ENCODE results near the gene SSBP1.

The SSBP1 gene

DNA sequence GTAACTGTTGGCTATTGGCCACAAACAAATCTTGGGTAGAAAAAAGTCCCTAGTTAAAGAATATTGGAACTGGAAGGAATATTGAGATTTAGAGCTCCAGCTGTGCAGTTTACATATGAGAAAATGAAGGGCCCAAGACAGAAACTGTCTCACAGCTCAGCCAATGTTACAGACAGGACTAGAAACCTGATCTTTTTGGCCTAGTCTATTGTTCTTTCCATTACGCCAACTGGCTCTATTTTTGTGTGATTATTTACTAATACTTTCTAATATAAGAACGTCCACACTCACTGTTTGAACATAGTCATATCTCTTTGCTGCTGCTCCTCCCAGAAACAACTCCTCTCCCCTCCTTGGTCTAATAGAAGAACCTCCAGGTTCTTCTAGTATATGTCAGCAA lies 28.8 kb upstream of the SSBP1 start:
- in situ Hi-C loops (cut with MboI; ENCODE audit: low sequenced_read_pairs), result no loop called here

DNA sequence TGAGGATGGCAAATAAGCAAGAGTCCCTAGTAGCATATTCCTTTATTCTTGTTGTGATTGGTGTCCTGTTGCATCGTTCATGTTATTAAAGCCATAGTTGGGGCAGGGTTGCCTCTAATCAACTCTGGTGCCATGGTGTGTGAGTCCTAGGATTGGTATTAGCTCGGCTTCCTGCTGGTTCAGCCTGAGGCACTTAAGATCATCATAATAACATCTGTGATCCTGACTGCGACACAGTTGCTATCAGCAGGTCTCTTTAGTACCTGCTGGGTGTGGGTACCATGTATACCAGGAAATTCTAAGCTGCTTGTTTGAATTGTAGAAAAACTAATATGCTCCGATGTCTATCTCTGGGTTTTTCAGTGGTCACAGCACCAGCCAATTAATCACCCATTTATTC lies 28.4 kb upstream of the SSBP1 start:
- in situ Hi-C loops (cut with MboI; ENCODE audit: low sequenced_read_pairs), result no loop called here

- in situ Hi-C loops (cut with MboI; ENCODE audit: low sequenced_read_pairs), result no loop called here
Observed at GRCh38 chr7:141710301-141710700, 27.9 kb upstream of the SSBP1 start.

- in situ Hi-C loops (cut with MboI; ENCODE audit: low sequenced_read_pairs), result no loop called here
Observed at GRCh38 chr7:141712603-141713255, 25.4 kb upstream of the SSBP1 start.

DNA sequence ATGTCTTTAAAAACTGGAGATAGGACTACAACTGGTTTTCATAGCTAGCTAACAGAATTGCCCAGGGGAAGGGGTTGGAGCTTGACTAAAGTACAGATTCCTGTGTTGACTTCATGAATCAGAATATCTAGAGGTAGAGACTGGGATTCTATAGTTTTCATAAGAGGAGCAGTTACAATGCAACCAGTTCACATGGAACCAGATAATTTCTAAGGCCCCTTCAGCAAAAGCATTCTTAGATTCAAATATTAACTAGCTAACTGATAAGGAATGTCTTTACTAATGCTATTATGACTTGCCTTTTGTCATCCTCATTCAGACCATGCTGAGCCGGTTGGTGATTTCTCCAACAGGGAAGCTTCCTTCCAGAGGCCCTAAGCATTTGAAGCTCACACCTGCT lies 24.3 kb upstream of the SSBP1 start:
- in situ Hi-C loops (cut with MboI; ENCODE audit: low sequenced_read_pairs), result no loop called here

DNA sequence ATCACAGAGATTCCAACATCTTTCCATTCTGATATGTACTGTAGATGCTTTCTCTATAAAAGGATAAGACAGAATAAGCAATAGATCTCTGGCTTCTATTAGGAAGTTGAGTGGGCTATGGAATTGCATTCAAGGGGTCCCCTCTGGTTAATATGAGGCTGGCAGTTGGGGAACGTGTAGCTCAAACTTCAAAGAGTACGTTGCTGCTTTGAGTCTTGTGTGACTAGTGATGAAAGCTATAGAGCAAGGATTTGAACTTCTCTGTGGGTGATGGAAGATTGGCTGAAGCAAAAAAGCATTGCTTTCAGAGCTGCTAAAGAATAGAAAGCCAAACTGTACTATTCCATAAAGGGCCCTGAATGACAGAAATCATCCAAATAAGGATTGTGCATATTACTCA lies 23.6 kb upstream of the SSBP1 start:
- in situ Hi-C loops (cut with MboI; ENCODE audit: low sequenced_read_pairs), result no loop called here

DNA sequence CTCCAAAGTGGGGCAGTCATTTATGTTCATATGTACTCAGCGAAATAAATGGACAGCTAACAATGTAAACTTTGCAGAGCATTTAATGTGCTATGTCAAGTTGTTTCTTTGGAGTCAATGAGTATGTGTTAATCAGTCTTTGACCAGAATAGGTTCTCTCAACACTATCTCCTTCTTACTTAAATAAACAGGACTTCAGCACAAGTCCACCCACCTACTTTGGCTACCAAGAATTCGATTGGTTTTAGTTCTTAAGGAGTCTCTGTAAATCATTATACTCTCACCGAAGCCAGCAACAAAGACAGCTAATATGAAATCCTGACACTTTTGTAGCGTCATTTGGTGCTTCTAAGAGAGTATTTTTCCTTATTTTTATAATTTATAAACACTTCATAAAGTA lies 23.1 kb upstream of the SSBP1 start:
- in situ Hi-C loops (cut with MboI; ENCODE audit: low sequenced_read_pairs), result no loop called here

DNA sequence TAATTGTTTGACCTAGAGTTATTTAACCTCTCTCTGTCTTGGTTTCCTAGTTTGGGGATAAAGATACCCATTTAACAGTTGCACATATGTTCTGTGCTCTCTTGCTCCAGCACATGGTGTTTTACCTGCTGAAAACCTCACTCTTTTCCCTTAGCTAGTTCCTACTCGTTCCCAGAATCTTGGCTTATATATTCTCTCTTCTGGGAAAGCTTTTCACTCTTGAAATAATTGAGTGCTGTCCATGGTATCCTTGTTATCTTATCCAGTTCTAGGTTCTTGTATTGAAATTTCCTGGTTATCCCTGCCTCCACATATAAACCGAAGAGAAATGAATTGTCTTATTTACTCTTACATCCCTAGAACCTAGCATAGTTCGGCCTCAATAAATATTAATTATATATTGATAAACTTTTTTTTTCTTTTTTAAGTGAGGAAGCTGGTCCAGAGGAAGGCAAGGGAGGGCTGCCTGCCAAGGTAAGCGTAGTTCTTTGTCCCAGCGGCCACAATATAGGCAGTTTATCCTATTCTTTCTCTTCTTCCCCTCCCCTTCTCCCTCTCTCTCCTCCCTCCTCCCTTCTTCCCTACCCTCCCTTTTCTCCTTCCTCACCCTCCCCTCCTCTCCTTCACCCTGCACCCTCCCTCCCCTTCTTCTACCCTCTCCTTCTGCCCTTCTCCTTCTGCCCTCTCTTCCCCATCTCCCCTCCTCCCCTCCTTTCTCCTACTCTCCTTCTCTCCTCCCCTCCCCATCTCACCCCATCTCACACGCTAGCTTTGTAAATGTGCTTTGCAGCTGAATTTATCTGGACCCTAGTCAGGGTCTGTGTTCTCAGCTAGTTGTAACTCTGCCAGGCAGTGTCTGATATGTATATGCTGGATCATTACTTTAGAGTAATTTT lies 22.1 kb upstream of the SSBP1 start:
- in situ Hi-C loops (cut with MboI; ENCODE audit: low sequenced_read_pairs), result no loop called here

- in situ Hi-C loops (cut with MboI; ENCODE audit: low sequenced_read_pairs), result no loop called here
Observed at GRCh38 chr7:141717450-141717849, 20.7 kb upstream of the SSBP1 start.

DNA sequence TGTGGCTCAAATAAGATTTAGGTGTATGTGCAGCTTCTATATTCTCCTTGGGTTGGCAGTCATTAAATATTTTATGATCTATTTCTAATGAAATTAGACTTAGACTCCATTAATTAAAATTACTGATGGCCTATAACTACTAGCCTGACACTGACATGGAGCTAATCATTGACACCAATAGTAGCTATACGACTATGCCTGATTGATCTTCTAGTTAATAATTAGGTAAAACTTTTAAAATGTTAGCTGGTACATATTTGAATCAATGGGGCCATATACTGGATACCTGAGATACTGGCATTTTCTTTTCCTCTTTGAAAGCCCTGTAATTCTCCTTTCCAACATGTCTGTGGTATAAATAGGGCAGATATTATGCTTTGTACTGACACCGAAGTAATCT lies 15.6 kb upstream of the SSBP1 start:
- in situ Hi-C loops (cut with MboI; ENCODE audit: low sequenced_read_pairs), result no loop called here

GRCh38 chr7:141729020-141729419 lies 9.1 kb upstream of the SSBP1 start:
- in situ Hi-C loops (cut with MboI; ENCODE audit: low sequenced_read_pairs), result no loop called here

GRCh38 chr7:141731476-141732149 lies 6.5 kb upstream of the SSBP1 start:
- in situ Hi-C loops (cut with MboI; ENCODE audit: low sequenced_read_pairs), result no loop called here

- in situ Hi-C loops (cut with MboI; ENCODE audit: low sequenced_read_pairs), result no loop called here
Observed at GRCh38 chr7:141737118-141737835, 881 bp upstream of the SSBP1 start.

DNA sequence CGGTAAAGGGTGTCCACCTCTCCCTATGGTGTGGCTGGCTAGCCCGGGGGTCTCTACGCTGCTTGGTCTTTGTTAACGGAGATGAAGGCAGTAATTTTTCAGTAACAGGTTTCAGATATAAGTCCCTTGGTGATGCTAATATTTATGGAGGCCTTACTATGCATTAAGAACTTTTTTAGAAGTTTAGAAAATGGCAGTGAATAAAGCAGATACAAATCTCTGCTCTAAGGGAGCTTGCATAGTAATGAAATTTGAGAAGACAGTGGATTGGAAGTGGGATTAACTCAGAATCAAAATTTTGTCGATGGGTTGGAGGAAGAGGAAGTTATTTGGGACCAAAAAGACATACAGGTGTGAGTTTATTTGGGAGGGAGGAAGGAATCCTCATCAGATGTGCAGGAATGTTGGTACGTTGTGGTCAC lies 445 bp downstream of the SSBP1 start:
- in situ Hi-C loops (cut with MboI; ENCODE audit: low sequenced_read_pairs), result no loop called here

GRCh38 chr7:141739250-141739649 lies 1.1 kb downstream of the SSBP1 start:
- in situ Hi-C loops (cut with MboI; ENCODE audit: low sequenced_read_pairs), result no loop called here

DNA sequence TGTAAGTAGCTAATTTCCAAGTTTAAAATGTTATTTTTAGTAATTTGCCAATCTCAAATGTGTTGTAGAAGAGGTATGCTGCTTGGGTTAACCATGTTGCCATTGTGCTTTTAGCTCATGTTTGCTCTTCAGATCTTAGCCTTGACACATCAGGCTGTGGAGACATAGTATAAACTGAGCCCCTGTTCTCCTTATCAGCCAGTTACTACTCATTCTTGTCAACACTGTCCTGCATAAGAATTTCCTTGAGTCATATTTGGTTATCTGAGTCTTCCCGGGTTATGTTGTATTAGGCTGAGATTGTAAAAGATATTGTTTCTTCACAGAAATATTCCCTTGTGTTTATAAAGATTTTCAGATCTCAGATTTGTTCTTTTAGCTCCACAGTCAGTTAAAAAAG lies 4.1 kb downstream of the SSBP1 start:
- in situ Hi-C loops (cut with MboI; ENCODE audit: low sequenced_read_pairs), result no loop called here

DNA sequence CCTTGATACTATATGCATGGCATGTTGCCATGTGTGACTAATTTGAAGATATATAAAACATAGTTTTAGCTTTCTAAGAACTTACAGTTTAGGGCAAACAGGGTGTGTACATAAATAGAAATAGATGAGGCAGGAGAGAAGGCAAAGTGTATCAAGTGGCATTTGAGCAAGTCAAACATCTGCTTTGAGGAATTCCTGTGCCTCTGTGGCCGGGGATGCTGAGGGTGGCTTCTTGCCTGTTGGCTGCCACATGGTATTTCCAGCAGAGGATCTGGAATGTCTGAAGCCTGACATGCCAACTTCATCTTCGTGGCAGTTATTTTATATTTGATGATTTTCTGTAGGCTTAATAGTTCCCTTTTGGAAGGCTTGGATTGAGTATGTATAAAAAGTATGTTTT lies 6.0 kb downstream of the SSBP1 start:
- in situ Hi-C loops (cut with MboI; ENCODE audit: low sequenced_read_pairs), result no loop called here

- in situ Hi-C loops (cut with MboI; ENCODE audit: low sequenced_read_pairs), result no loop called here
Observed at GRCh38 chr7:141748396-141748795, 10.2 kb downstream of the SSBP1 start.

- in situ Hi-C loops (cut with MboI; ENCODE audit: low sequenced_read_pairs), result loop anchor here (10.0 kb wide), 2 partner anchors 223 to 433 kb away; partner anchors contain the start of gene TAS2R38
Observed at GRCh38 chr7:141751904-141752303, 13.7 kb downstream of the SSBP1 start.

DNA sequence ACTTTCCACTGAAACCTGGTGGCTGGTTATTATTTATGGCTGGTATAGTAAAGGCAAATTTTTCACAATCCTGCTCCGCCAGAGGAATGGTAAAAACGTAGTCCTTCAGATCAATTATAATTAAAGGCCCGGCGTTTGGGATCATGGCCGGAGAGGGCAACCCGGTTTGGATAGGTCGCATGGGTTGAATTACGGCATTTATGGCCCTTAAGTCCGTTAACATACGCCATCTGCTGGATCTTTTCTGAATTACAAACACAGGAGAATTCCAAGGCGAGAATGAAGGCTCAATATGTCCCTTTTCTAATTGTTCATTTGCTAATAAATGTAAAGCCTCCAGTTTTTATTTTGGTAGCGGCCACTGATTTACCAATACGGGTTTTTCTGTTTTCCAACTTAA lies 14.5 kb downstream of the SSBP1 start:
- in situ Hi-C loops (cut with MboI; ENCODE audit: low sequenced_read_pairs), result loop anchor here (10.0 kb wide), 2 partner anchors 222 to 432 kb away; partner anchors contain the start of gene TAS2R38

- in situ Hi-C loops (cut with MboI; ENCODE audit: low sequenced_read_pairs), result loop anchor here (10.0 kb wide), 2 partner anchors 220 to 430 kb away; partner anchors contain the start of gene TAS2R38
Observed at GRCh38 chr7:141754939-141755338, 16.8 kb downstream of the SSBP1 start.
